Body of pancreas (tissue), 4 donors: ENCODE measurements around the gene HADH.

Experiments used
- POLR2A ChIP-seq, 3 donors: fragments of 450-650 bp; IDR thresholded peaks; one replicate each; pipeline ENCODE4 v1.6.1; 2016; ENCODE audit warnings: antibody characterized with exemption in 3 of 3, mild to moderate bottlenecking in 2 of 3
- TF ChIP-seq, protein P1 (sequence below), 7 experiments: fragments of 450-650 bp in 4 of 7; fragments of 200-600 bp in 3 of 7; sonication (generic) in 3 of 7; IDR thresholded peaks; one replicate each; pipeline ENCODE4 v1.5.1; 2016 to 2019; ENCODE audit warnings: antibody characterized with exemption in 7 of 7

DNA sequence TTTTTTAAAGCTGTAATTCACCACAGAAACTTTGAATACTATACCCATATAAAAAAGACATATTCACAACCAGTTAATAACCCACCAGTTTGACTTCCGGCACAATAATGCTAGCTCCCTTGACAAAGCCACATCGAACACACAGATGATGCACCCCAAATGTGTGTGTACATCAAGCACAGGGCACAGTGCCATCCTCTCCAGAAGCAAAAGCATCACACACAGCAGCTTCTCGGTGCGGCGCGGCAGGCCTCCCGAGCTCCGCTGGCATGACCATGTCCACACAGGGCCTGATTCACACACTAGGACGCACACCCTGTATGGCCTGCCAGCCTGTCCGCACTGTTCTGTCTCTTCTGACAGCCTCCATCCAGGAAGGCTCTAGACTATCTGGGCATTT, 91.1 kb downstream of the HADH start:
- TF ChIP-seq, protein P1, sequence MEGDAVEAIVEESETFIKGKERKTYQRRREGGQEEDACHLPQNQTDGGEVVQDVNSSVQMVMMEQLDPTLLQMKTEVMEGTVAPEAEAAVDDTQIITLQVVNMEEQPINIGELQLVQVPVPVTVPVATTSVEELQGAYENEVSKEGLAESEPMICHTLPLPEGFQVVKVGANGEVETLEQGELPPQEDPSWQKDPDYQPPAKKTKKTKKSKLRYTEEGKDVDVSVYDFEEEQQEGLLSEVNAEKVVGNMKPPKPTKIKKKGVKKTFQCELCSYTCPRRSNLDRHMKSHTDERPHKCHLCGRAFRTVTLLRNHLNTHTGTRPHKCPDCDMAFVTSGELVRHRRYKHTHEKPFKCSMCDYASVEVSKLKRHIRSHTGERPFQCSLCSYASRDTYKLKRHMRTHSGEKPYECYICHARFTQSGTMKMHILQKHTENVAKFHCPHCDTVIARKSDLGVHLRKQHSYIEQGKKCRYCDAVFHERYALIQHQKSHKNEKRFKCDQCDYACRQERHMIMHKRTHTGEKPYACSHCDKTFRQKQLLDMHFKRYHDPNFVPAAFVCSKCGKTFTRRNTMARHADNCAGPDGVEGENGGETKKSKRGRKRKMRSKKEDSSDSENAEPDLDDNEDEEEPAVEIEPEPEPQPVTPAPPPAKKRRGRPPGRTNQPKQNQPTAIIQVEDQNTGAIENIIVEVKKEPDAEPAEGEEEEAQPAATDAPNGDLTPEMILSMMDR (IDR thresholded peaks at IDR 0.05), result no peak
- TF ChIP-seq POLR2A (IDR thresholded peaks at IDR 0.05), result no peak
